SU-DHL-6 (cell line): Measurements from ENCODE around the gene GMDS.

ENCODE experiments used
- H2AFZ ChIP-seq: fragments of 200-600 bp; sonication (generic); 2 replicates; pipeline ENCODE4 v1.6.1; 2014; ENCODE audit warnings: low read depth, mild to moderate bottlenecking, moderate library complexity, mixed read lengths, antibody characterized with exemption, low read length; ENCODE audit not compliant: severe bottlenecking
- H3F3A ChIP-seq: fragments of 200-600 bp; shearing (Covaris generic); 2 replicates; pipeline ENCODE4 v1.6.0; 2016; ENCODE audit warnings: antibody characterized with exemption, mild to moderate bottlenecking; ENCODE audit not compliant: insufficient read depth
- H3K27ac ChIP-seq: fragments of 200-600 bp; sonication (generic); 2 replicates; pipeline ENCODE4 v1.5.1; 2016; ENCODE audit warnings: low read depth, mild to moderate bottlenecking, low read length, moderate library complexity, mixed read lengths
- H3K27me3 ChIP-seq: fragments of 200-600 bp; sonication (generic), shearing (Covaris generic); 2 replicates; pipeline ENCODE4 v1.6.0; 2014; ENCODE audit warnings: mild to moderate bottlenecking, low read length
- H3K36me3 ChIP-seq: fragments of 200-600 bp; sonication (generic); 2 replicates; pipeline ENCODE4 v1.6.1; 2014; ENCODE audit warnings: mild to moderate bottlenecking, low read length, mixed read lengths
- H3K4me2 ChIP-seq: fragments of 300-600, 200-600 bp; shearing (Covaris generic), sonication (generic); 2 replicates; pipeline ENCODE4 v1.6.0; 2014; ENCODE audit warnings: low read length, low read depth, mild to moderate bottlenecking; ENCODE audit not compliant: poor library complexity, severe bottlenecking
- H3K4me3 ChIP-seq: fragments of 200-600 bp; sonication (generic); 2 replicates; pipeline ENCODE4 v1.5.1; 2014; ENCODE audit warnings: antibody characterized with exemption, low read length, mild to moderate bottlenecking, mixed read lengths; ENCODE audit not compliant: insufficient read depth, poor library complexity, severe bottlenecking
- H3K79me2 ChIP-seq: fragments of 200-600 bp; sonication (generic); 2 replicates; pipeline ENCODE4 v1.6.1; 2014; ENCODE audit warnings: mild to moderate bottlenecking, low read length, moderate library complexity; ENCODE audit not compliant: insufficient read depth
- H3K9ac ChIP-seq: fragments of 200-600 bp; sonication (generic); 2 replicates; pipeline ENCODE4 v1.7.0; 2014; ENCODE audit warnings: mild to moderate bottlenecking, low read length
- H3K9me2 ChIP-seq: fragments of 200-600 bp; sonication (generic); replicated peaks from 2 replicates; pipeline ENCODE4 v1.6.1; 2014; ENCODE audit warnings: low read length; ENCODE audit not compliant: insufficient read depth
- H3K9me3 ChIP-seq: fragments of 200-600 bp; sonication (generic); 2 replicates; pipeline ENCODE4 v1.6.1; 2014; ENCODE audit warnings: low read length, mixed read lengths; ENCODE audit not compliant: insufficient read depth
- H4K20me1 ChIP-seq: fragments of 200-600 bp; sonication (generic); 2 replicates; pipeline ENCODE4 v1.6.1; 2014; ENCODE audit warnings: low read depth, mild to moderate bottlenecking, antibody characterized with exemption, low read length, moderate library complexity, mixed read lengths
- CTCF ChIP-seq: fragments of 200-600 bp; sonication (generic); IDR thresholded peaks from one replicate; pipeline ENCODE4 v1.5.1; 2017; ENCODE audit warnings: antibody characterized with exemption, mild to moderate bottlenecking, low read length, moderate library complexity; ENCODE audit not compliant: insufficient read depth, poor library complexity, severe bottlenecking
- EZH2phosphoT487 ChIP-seq: fragments of 200-600 bp; sonication (generic), shearing (Covaris generic); conservative IDR thresholded peaks from 2 replicates; pipeline ENCODE4 v1.6.1; 2018; ENCODE audit warnings: mild to moderate bottlenecking, antibody characterized with exemption, low read length, moderate library complexity, mixed read lengths

Gene GMDS

GRCh38 chr6:1869769-1870168 lies 375.6 kb downstream of the GMDS start:
- H2AFZ ChIP-seq, result peak overlapping the region; percentile 17
- H3K4me2 ChIP-seq, result peak overlapping the region; percentile 78
- H3K4me3 ChIP-seq, result peak overlapping the region; percentile 30

GRCh38 chr6:1869308-1869707 lies 376.1 kb downstream of the GMDS start:
- no peaks in the 10 kb centered on the region for H3K9me3 ChIP-seq
- TF ChIP-seq EZH2phosphoT487 (no peak), CTCF (no peak)
- H3K27ac ChIP-seq, result peak overlapping the region; percentile 94
- H3K79me2 ChIP-seq, result no peaks in the 10 kb centered on the region
- no peaks in the 10 kb centered on the region for H3K9me2 ChIP-seq
- H3K36me3 ChIP-seq, result no peaks in the 10 kb centered on the region
- H3K4me3 ChIP-seq, result peak overlapping the region; percentile 30
- peak overlapping the region; percentile 60 for H3K9ac ChIP-seq
- peak overlapping the region; percentile 17 for H2AFZ ChIP-seq
- peaks cover 60% of the 10 kb centered on the region for H3F3A ChIP-seq
- H3K4me2 ChIP-seq, result peak overlapping the region; percentile 78
- no peaks in the 10 kb centered on the region for H3K27me3 ChIP-seq
- H4K20me1 ChIP-seq, result no peaks in the 10 kb centered on the region

More at GRCh38 chr6:1869769-1870168, 375.6 kb downstream of the GMDS start:
- Histone ChIP-seq H4K20me1 (no peaks in the 10 kb centered on the region), H3K27ac (peak overlapping the region; percentile 94), H3K9me2 (no peaks in the 10 kb centered on the region), H3F3A (peaks cover 56% of the 10 kb centered on the region), H3K27me3 (no peaks in the 10 kb centered on the region), H3K79me2 (no peaks in the 10 kb centered on the region), H3K36me3 (no peaks in the 10 kb centered on the region), H3K9me3 (no peaks in the 10 kb centered on the region), H3K9ac (peak overlapping the region; percentile 60)
- TF ChIP-seq EZH2phosphoT487 (no peak), CTCF (no peak)

- Histone ChIP-seq H3K79me2 (no peaks in the 10 kb centered on the region), H3K27ac (peak overlapping the region; percentile 94), H3K4me2 (peak overlapping the region; percentile 78), H3K9ac (peak overlapping the region; percentile 60), H3K9me2 (no peaks in the 10 kb centered on the region), H3K36me3 (no peaks in the 10 kb centered on the region), H3K27me3 (no peaks in the 10 kb centered on the region), H3K4me3 (peak overlapping the region; percentile 30), H3K9me3 (no peaks in the 10 kb centered on the region), H4K20me1 (no peaks in the 10 kb centered on the region), H3F3A (peaks cover 65% of the 10 kb centered on the region), H2AFZ (peak overlapping the region; percentile 17)
- TF ChIP-seq CTCF (no peak), EZH2phosphoT487 (no peak)
These were observed 376.7 kb downstream of the GMDS start for GRCh38 chr6:1868561-1869261.
